ENCODE data around the gene ZBTB2. TPM values are rescaled to one million over a fixed set of nuclear protein-coding genes. Genes with fewer than 3 reads are reported as not detected.
A peak's percentile ranks its signal among the peaks of the same experiment; 100 is the strongest.

Gene ZBTB2
- polyA plus RNA-seq, 3 donors, result 7.2 to 14.0 (median 9.6) TPM

GRCh38 chr6:151370509-151371078, 20.8 kb downstream of the ZBTB2 start:
- H3K4me3 Mint-ChIP-seq, result no peak overlapping the region
- Histone ChIP-seq H2AFZ (ENCODE audit: insufficient read depth, low read depth, low read length, poor library complexity, severe bottlenecking) (no peak overlapping the region), H3K27me3 (ENCODE audit: control insufficient read depth in 2 of 2, insufficient read depth in 2 of 2, low read length in 2 of 2) (no peaks in the 10 kb centered on the region), H3K9ac (ENCODE audit: insufficient read depth, low read length, poor library complexity, severe bottlenecking) (no peak overlapping the region), H3K4me1 (ENCODE audit: control insufficient read depth in 1 of 2, insufficient read depth in 2 of 2, low read length in 2 of 2) (peaks cover 13 to 19% of the 10 kb centered on the region in 2 donors), H3K36me3 (replicated peaks in 1 of 2; ENCODE audit: control insufficient read depth in 1 of 2, insufficient read depth in 2 of 2, low read length in 2 of 2) (peaks cover 37 to 62% of the 10 kb centered on the region in 2 donors), H3K9me3 (replicated peaks in 1 of 2; ENCODE audit: control insufficient read depth in 1 of 2, insufficient read depth in 1 of 2, low read length in 2 of 2) (no peaks in the 10 kb centered on the region), H3K4me2 (replicated peaks; ENCODE audit: extremely low read depth, low read length, poor library complexity, severe bottlenecking) (no peak overlapping the region), H3K27ac (ENCODE audit: low read depth in 1 of 2, low read length in 2 of 2) (no peak overlapping the region), H4K20me1 (ENCODE audit: insufficient read depth, low read length) (peaks cover 3% of the 10 kb centered on the region), H3K4me3 (replicated peaks in 1 of 3; ENCODE audit: low read depth in 2 of 3, low read length in 3 of 3) (no peak overlapping the region), H3K79me2 (ENCODE audit: insufficient read depth, low read length) (peaks cover 26% of the 10 kb centered on the region)
- H3K27ac Mint-ChIP-seq, result no peak overlapping the region
- intact Hi-C loops (cut with micrococcal nuclease), result no loop called here
- DNase-seq, result no peak
- no peaks in the 10 kb centered on the region for H3K9me3 Mint-ChIP-seq
- WGBS (ENCODE audit: insufficient coverage), result 96% methylated on average over 4 of the region's 6 CpGs
- peaks cover 43 to 69% of the 10 kb centered on the region in 2 donors for H3K36me3 Mint-ChIP-seq
- peaks cover 0 to 2% (median 0%) of the 10 kb centered on the region in 3 donors for H3K27me3 Mint-ChIP-seq (ENCODE audit: low read depth in 3 of 3)
- H3K4me1 Mint-ChIP-seq, result peaks cover 18% of the 10 kb centered on the region
- TF ChIP-seq CTCF (IDR thresholded peaks at IDR 0.05), result no peak

GRCh38 chr6:151365233-151365632, 26.1 kb downstream of the ZBTB2 start:
- Histone ChIP-seq H3K4me2 (replicated peaks; ENCODE audit: extremely low read depth, low read length, poor library complexity, severe bottlenecking) (no peak overlapping the region), H2AFZ (ENCODE audit: insufficient read depth, low read depth, low read length, poor library complexity, severe bottlenecking) (no peak overlapping the region), H3K27ac (ENCODE audit: low read depth in 1 of 2, low read length in 2 of 2) (no peak overlapping the region), H3K36me3 (replicated peaks in 1 of 2; ENCODE audit: control insufficient read depth in 1 of 2, insufficient read depth in 2 of 2, low read length in 2 of 2) (peaks cover 42 to 76% of the 10 kb centered on the region in 2 donors), H3K4me1 (ENCODE audit: control insufficient read depth in 1 of 2, insufficient read depth in 2 of 2, low read length in 2 of 2) (no peaks in the 10 kb centered on the region), H3K9me3 (replicated peaks in 1 of 2; ENCODE audit: control insufficient read depth in 1 of 2, insufficient read depth in 1 of 2, low read length in 2 of 2) (no peaks in the 10 kb centered on the region), H4K20me1 (ENCODE audit: insufficient read depth, low read length) (peaks cover 8% of the 10 kb centered on the region), H3K79me2 (ENCODE audit: insufficient read depth, low read length) (no peaks in the 10 kb centered on the region), H3K9ac (ENCODE audit: insufficient read depth, low read length, poor library complexity, severe bottlenecking) (no peak overlapping the region), H3K27me3 (ENCODE audit: control insufficient read depth in 2 of 2, insufficient read depth in 2 of 2, low read length in 2 of 2) (no peaks in the 10 kb centered on the region), H3K4me3 (replicated peaks in 1 of 3; ENCODE audit: low read depth in 2 of 3, low read length in 3 of 3) (no peak overlapping the region)
- DNase-seq, result no peak
- 100% methylated on average over 4 of the region's 6 CpGs for WGBS (ENCODE audit: insufficient coverage)
- TF ChIP-seq CTCF (IDR thresholded peaks at IDR 0.05), result no peak
- intact Hi-C loops (cut with micrococcal nuclease), result no loop called here
- Mint-ChIP-seq H3K27ac (peak overlapping the region in 1 of 7 donors; percentile 46), H3K36me3 (peaks cover 50 to 81% of the 10 kb centered on the region in 2 donors), H3K9me3 (no peaks in the 10 kb centered on the region), H3K27me3 (ENCODE audit: low read depth in 3 of 3) (peaks cover 0 to 2% (median 0%) of the 10 kb centered on the region in 3 donors), H3K4me3 (no peak overlapping the region), H3K4me1 (no peaks in the 10 kb centered on the region)

All from CD14-positive monocyte (primary cell).